Mesendoderm (in vitro differentiated cells): ENCODE results near the gene MTFP1.

ENCODE experiments used
- DNase-seq: peaks from one replicate; pipeline ENCODE4 v3.0.0; 2013
- H2AK5ac ChIP-seq: 2 replicates; pipeline ENCODE4 v1.6.1; 2013; ENCODE audit warnings: low read length, inconsistent platforms
- H2BK120ac ChIP-seq: 2 replicates; pipeline ENCODE4 v1.6.1; 2013; ENCODE audit warnings: low read depth, mild to moderate bottlenecking, low read length, moderate library complexity, mixed read lengths
- H2BK15ac ChIP-seq: replicated peaks from 2 replicates; pipeline ENCODE4 v1.6.1; 2013; ENCODE audit warnings: low read depth, mild to moderate bottlenecking, moderate library complexity
- H2BK5ac ChIP-seq: 2 replicates; pipeline ENCODE4 v1.6.1; 2013; ENCODE audit warnings: low read length, inconsistent platforms
- H3K18ac ChIP-seq: 2 replicates; pipeline ENCODE4 v1.6.1; 2013; ENCODE audit warnings: mild to moderate bottlenecking, low read length, mixed read lengths
- H3K23ac ChIP-seq: one replicate; pipeline ENCODE4 v1.6.1; 2013; ENCODE audit warnings: low read length
- H3K27ac ChIP-seq: 2 replicates; pipeline ENCODE4 v1.5.1; 2013; ENCODE audit warnings: low read depth, mild to moderate bottlenecking, inconsistent platforms, low read length, moderate library complexity
- H3K27me3 ChIP-seq: 2 replicates; pipeline ENCODE4 v1.6.1; 2013; ENCODE audit warnings: low read length, control low read depth, mild to moderate bottlenecking, inconsistent platforms; ENCODE audit not compliant: insufficient read depth, poor library complexity
- H3K36me3 ChIP-seq: 2 replicates; pipeline ENCODE4 v1.6.1; 2013; ENCODE audit warnings: low read length, inconsistent platforms; ENCODE audit not compliant: control insufficient read depth, insufficient read depth
- H3K4ac ChIP-seq: one replicate; pipeline ENCODE4 v1.6.1; 2013; ENCODE audit warnings: low read depth, mild to moderate bottlenecking, low read length, moderate library complexity
- H3K4me1 ChIP-seq: 2 replicates; pipeline ENCODE4 v1.6.1; 2013; ENCODE audit warnings: low read depth, low read length, inconsistent platforms; ENCODE audit not compliant: control insufficient read depth
- H3K4me2 ChIP-seq: 2 replicates; pipeline ENCODE4 v1.6.1; 2013; ENCODE audit warnings: low read length
- H3K4me3 ChIP-seq: 2 replicates; pipeline ENCODE4 v1.5.1; 2013; ENCODE audit warnings: mild to moderate bottlenecking, low read length
- H3K56ac ChIP-seq: one replicate; pipeline ENCODE4 v1.6.1; 2013; ENCODE audit warnings: low read length
- H3K79me1 ChIP-seq: 2 replicates; pipeline ENCODE4 v1.6.1; 2013; ENCODE audit warnings: low read length, inconsistent platforms
- H3K79me2 ChIP-seq: 2 replicates; pipeline ENCODE4 v1.6.1; 2013; ENCODE audit warnings: mild to moderate bottlenecking, low read length; ENCODE audit not compliant: control insufficient read depth, insufficient read depth
- H3K9ac ChIP-seq: 2 replicates; pipeline ENCODE4 v1.6.1; 2013; ENCODE audit warnings: low read length, inconsistent platforms
- H4K5ac ChIP-seq: one replicate; pipeline ENCODE4 v1.6.1; 2013; ENCODE audit warnings: low read length
- H4K8ac ChIP-seq: one replicate; pipeline ENCODE4 v1.6.1; 2013; ENCODE audit warnings: low read depth, mild to moderate bottlenecking, control low read depth, low read length, moderate library complexity
- WGBS: extraction: QIAGEN DNeasy Blood & Tissue Kit; methylation state at CpG from one replicate; pipeline ENCODE4 v1.1.7; 2013; ENCODE audit warnings: low lambda C conversion rate, missing lambda C conversion rate; ENCODE audit not compliant: insufficient coverage; ENCODE audit errors: extremely low coverage; 5-methylcytosine and 5-hydroxymethylcytosine counted together

The MTFP1 gene

GRCh38 chr22:30422481-30423300, 2.9 kb upstream of the MTFP1 start:
- Histone ChIP-seq H2AK5ac (peak overlapping the region; percentile 81), H3K79me1 (peaks cover 3% of the 10 kb centered on the region), H3K36me3 (no peaks in the 10 kb centered on the region), H3K18ac (peak overlapping the region; percentile 81), H3K27me3 (no peaks in the 10 kb centered on the region), H2BK120ac (peak overlapping the region; percentile 52), H3K56ac (peak overlapping the region; percentile 97), H3K27ac (peak overlapping the region; percentile 99), H3K9ac (peak overlapping the region; percentile 93), H3K4me1 (peaks cover 17% of the 10 kb centered on the region), H4K8ac (no peak overlapping the region), H2BK15ac (no peak overlapping the region), H3K4ac (peak overlapping the region; percentile 83), H3K79me2 (no peaks in the 10 kb centered on the region), H2BK5ac (peak overlapping the region; percentile 98), H4K5ac (peak overlapping the region; percentile 90), H3K23ac (peak overlapping the region; percentile 7), H3K4me3 (peak overlapping the region; percentile 69), H3K4me2 (peak overlapping the region; percentile 92)
- no CpG with 5 or more reads among the region's 18 CpGs for WGBS
- DNase-seq: peak; percentile 95

DNA sequence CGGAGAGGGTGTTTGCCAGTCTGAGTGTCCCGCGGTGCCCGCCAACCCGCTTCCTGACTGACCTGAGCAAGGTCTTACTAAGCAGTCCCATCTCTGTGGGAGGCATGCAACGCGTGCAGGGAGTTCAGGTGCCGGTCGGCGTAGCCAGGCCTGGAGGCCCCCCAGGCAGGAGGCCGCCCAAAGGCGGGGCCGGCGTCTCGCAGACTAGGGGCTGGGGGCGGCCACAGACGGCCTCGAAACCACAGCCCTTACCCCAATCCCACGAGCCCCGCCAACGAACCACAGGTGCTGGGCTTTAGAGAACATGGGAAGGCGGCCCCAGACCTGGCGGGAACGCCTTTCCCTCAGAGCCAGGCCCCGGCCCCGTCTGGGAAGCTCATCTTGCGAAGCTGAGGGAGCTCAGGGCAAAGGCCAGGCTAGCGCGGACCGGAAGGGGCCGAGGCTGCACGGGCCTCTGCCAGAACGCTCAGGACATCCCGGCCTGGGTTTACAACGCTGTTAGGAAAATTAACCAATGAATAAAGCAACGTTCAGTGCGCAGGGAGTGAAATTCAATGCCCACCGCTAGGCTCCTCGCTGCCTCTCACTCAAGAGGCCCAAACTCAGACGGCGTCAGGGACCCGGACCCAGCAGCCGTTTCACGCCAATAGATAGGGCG, 2.1 kb upstream of the MTFP1 start:
- Histone ChIP-seq H3K23ac (peak overlapping the region; percentile 7), H3K4ac (peak overlapping the region; percentile 83), H3K4me1 (peaks cover 17% of the 10 kb centered on the region), H4K5ac (peak overlapping the region; percentile 90), H2BK15ac (no peak overlapping the region), H3K9ac (peak overlapping the region; percentile 93), H3K79me2 (no peaks in the 10 kb centered on the region), H3K56ac (peak overlapping the region; percentile 97), H3K27me3 (no peaks in the 10 kb centered on the region), H3K27ac (peak overlapping the region; percentile 99), H3K36me3 (no peaks in the 10 kb centered on the region), H2BK5ac (peak overlapping the region; percentile 98), H3K4me3 (peak overlapping the region; percentile 69), H3K18ac (peak overlapping the region; percentile 81), H2AK5ac (peak overlapping the region; percentile 81), H4K8ac (no peak overlapping the region), H2BK120ac (peak overlapping the region; percentile 5), H3K79me1 (peaks cover 3% of the 10 kb centered on the region), H3K4me2 (peak overlapping the region; percentile 92)
- DNase-seq: no peak
- no CpG with 5 or more reads among the region's 45 CpGs for WGBS

- H3K23ac ChIP-seq: no peak overlapping the region
- no peaks in the 10 kb centered on the region for H3K36me3 ChIP-seq
- H4K8ac ChIP-seq: no peak overlapping the region
- peak overlapping the region; percentile 20 for H3K18ac ChIP-seq
- peak; percentile 100 for DNase-seq
- H4K5ac ChIP-seq: peak overlapping the region; percentile 47
- H3K56ac ChIP-seq: peak overlapping the region; percentile 97
- peak overlapping the region; percentile 93 for H3K9ac ChIP-seq
- no CpG with 5 or more reads among the region's 31 CpGs for WGBS
- peaks cover 17% of the 10 kb centered on the region for H3K4me1 ChIP-seq
- peak overlapping the region; percentile 68 for H3K27ac ChIP-seq
- peak overlapping the region; percentile 10 for H3K4me3 ChIP-seq
- no peak overlapping the region for H2BK15ac ChIP-seq
- H3K4me2 ChIP-seq: peak overlapping the region; percentile 28
- no peak overlapping the region for H3K4ac ChIP-seq
- no peaks in the 10 kb centered on the region for H3K79me2 ChIP-seq
- peaks cover 3% of the 10 kb centered on the region for H3K79me1 ChIP-seq
- H2AK5ac ChIP-seq: no peak overlapping the region
- no peaks in the 10 kb centered on the region for H3K27me3 ChIP-seq
- peak overlapping the region; percentile 11 for H2BK5ac ChIP-seq
- no peak overlapping the region for H2BK120ac ChIP-seq
These were observed 1.5 kb upstream of the MTFP1 start for GRCh38 chr22:30423959-30424533.

DNA sequence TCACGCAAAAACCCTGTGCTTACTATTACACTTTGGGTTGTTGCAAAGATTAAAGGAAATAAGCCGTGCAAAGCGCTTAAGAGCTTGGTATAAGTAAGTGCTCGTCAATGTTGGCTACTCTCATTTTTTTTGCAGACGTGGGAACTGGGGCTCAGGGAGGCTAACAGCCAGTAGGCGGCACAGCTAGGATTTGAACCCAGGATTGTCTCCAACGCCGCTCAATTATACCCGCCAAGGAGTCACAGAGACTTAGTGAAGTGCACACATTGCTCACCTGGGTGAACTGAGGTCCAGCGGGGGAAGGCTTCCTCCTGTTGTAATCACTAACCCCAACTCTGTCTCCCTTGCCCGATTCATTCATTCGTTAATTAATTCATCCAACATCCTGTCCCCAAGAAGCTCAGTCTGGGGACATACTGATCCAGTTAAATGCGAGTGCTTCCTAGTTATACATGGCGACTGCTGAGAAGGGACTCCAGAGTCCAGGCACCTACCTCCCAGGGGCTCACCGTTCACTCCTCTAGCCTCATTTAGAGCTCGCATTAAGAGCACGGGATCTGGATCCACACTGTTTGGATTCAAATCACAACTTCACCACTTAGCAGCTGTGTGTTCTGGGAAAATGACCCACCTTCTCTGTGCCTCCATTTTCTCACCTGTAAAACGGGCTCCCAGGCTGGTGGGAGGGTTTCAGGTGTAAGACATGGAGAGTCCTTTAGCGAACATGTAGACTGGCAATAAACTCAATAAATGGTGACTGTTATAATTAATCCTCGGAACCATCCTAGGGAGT, 838 bp upstream of the MTFP1 start:
- H3K4me2 ChIP-seq: peak overlapping the region; percentile 28
- H3K27me3 ChIP-seq: no peaks in the 10 kb centered on the region
- peaks cover 3% of the 10 kb centered on the region for H3K79me1 ChIP-seq
- peak; percentile 63 for DNase-seq
- H3K79me2 ChIP-seq: no peaks in the 10 kb centered on the region
- no peak overlapping the region for H2AK5ac ChIP-seq
- H3K23ac ChIP-seq: no peak overlapping the region
- H3K27ac ChIP-seq: peak overlapping the region; percentile 68
- no peak overlapping the region for H4K8ac ChIP-seq
- H3K4me3 ChIP-seq: peak overlapping the region; percentile 10
- no CpG with 5 or more reads among the region's 20 CpGs for WGBS
- H3K9ac ChIP-seq: peak overlapping the region; percentile 65
- H3K56ac ChIP-seq: peak overlapping the region; percentile 88
- H3K4ac ChIP-seq: peak overlapping the region; percentile 64
- no peaks in the 10 kb centered on the region for H3K36me3 ChIP-seq
- H4K5ac ChIP-seq: peak overlapping the region; percentile 47
- H3K18ac ChIP-seq: peak overlapping the region; percentile 20
- H2BK120ac ChIP-seq: no peak overlapping the region
- no peak overlapping the region for H2BK15ac ChIP-seq
- H3K4me1 ChIP-seq: peaks cover 17% of the 10 kb centered on the region
- peak overlapping the region; percentile 11 for H2BK5ac ChIP-seq

- H3K27ac ChIP-seq: no peak overlapping the region
- no CpG with 5 or more reads among the region's 9 CpGs for WGBS
- no peak for DNase-seq
These were observed 297 bp upstream of the MTFP1 start for GRCh38 chr22:30425327-30425615.

More at GRCh38 chr22:30425327-30425615, 297 bp upstream of the MTFP1 start:
- H3K4me1 ChIP-seq: peaks cover 17% of the 10 kb centered on the region
- peak overlapping the region; percentile 30 for H3K4me2 ChIP-seq
- H2BK120ac ChIP-seq: no peak overlapping the region
- H2BK15ac ChIP-seq: no peak overlapping the region
- no peak overlapping the region for H3K23ac ChIP-seq
- no peaks in the 10 kb centered on the region for H3K27me3 ChIP-seq
- H2AK5ac ChIP-seq: no peak overlapping the region
- H4K8ac ChIP-seq: no peak overlapping the region
- no peak overlapping the region for H3K4ac ChIP-seq
- no peak overlapping the region for H2BK5ac ChIP-seq
- no peak overlapping the region for H3K18ac ChIP-seq
- H3K79me1 ChIP-seq: peaks cover 3% of the 10 kb centered on the region
- peak overlapping the region; percentile 22 for H3K4me3 ChIP-seq
- H3K56ac ChIP-seq: peak overlapping the region; percentile 95
- H3K9ac ChIP-seq: peak overlapping the region; percentile 60
- no peak overlapping the region for H4K5ac ChIP-seq
- no peaks in the 10 kb centered on the region for H3K79me2 ChIP-seq
- no peaks in the 10 kb centered on the region for H3K36me3 ChIP-seq
